Smooth muscle cell (in vitro differentiated cells): ENCODE measurements around the gene CSF1. TPM values are rescaled to one million over a fixed set of nuclear protein-coding genes. Genes with fewer than 3 reads are reported as not detected.

ENCODE experiments used
- DNase-seq: peaks from one replicate; lab custom pipeline; 2025; ENCODE audit not compliant: unreplicated experiment; lab: John Stamatoyannopoulos, UW
- H2AFZ ChIP-seq: fragments of 200-600 bp; sonication (generic); 2 replicates; pipeline ENCODE4 v1.6.0; 2016; ENCODE audit warnings: antibody characterized with exemption, low read depth, mild to moderate bottlenecking
- H3F3A ChIP-seq: fragments of 200-600 bp; sonication (generic); 2 replicates; pipeline ENCODE4 v1.6.0; 2017; ENCODE audit warnings: antibody characterized with exemption, low read depth
- H3K27ac ChIP-seq: fragments of 200-600 bp; sonication (generic); 2 replicates; pipeline ENCODE4 v1.5.1; 2016; ENCODE audit warnings: low read depth, mild to moderate bottlenecking
- H3K27me3 ChIP-seq: fragments of 200-600 bp; sonication (generic); 2 replicates; pipeline ENCODE4 v1.6.1; 2016; ENCODE audit warnings: low read depth, mild to moderate bottlenecking
- H3K36me3 ChIP-seq: fragments of 200-600 bp; sonication (generic); 2 replicates; pipeline ENCODE4 v1.5.1; 2016; ENCODE audit warnings: low read depth
- H3K4me1 ChIP-seq: fragments of 200-600 bp; sonication (generic); 2 replicates; pipeline ENCODE4 v1.5.1; 2016; ENCODE audit warnings: low read depth
- H3K4me2 ChIP-seq: fragments of 200-600 bp; sonication (generic); 2 replicates; pipeline ENCODE4 v1.6.0; 2016; ENCODE audit warnings: mild to moderate bottlenecking
- H3K4me3 ChIP-seq: fragments of 200-600 bp; sonication (generic); 2 replicates; pipeline ENCODE4 v1.5.1; 2016; ENCODE audit warnings: mild to moderate bottlenecking
- H3K79me2 ChIP-seq: fragments of 200-600 bp; sonication (generic); 2 replicates; pipeline ENCODE4 v1.6.0; 2016; ENCODE audit warnings: low read depth, mild to moderate bottlenecking
- H3K9ac ChIP-seq: fragments of 200-600 bp; sonication (generic); 2 replicates; pipeline ENCODE4 v1.6.0; 2016; ENCODE audit warnings: low read depth
- H3K9me3 ChIP-seq: fragments of 200-600 bp; sonication (generic); replicated peaks from 2 replicates; pipeline ENCODE4 v1.5.1; 2016; ENCODE audit warnings: low read depth
- H4K20me1 ChIP-seq: fragments of 200-600 bp; sonication (generic); 2 replicates; pipeline ENCODE4 v1.6.0; 2016; ENCODE audit warnings: low read depth
- CTCF ChIP-seq: fragments of 200-600 bp; sonication (generic); IDR thresholded peaks from 2 replicates; pipeline ENCODE4 v1.5.1; 2017; ENCODE audit warnings: borderline replicate concordance, mild to moderate bottlenecking, antibody characterized with exemption; ENCODE audit not compliant: insufficient read depth, poor library complexity, severe bottlenecking
- WGBS: methylation state at CpG from one replicate; pipeline ENCODE4 v1.1.7; 2016; ENCODE audit warnings: low lambda C conversion rate; 5-methylcytosine and 5-hydroxymethylcytosine counted together
- polyA plus RNA-seq: library from polyadenylated mRNA; unstranded; fragments of >200 nt; fragmentation: Nextera tagmentation; extraction: Ambion mirVana; gene quantifications from 2 replicates; pipeline ENCODE4 v1.2.1, GENCODE V29; 2016
- total RNA-seq: library from RNA; depleted of rRNA; stranded (reverse); fragments of >200 nt; gene quantifications from 2 replicates; pipeline ENCODE4 v1.2.3, GENCODE V29; 2014

Gene CSF1
- total and polyA plus RNA-seq, 2 experiments from 2014 or later = 22.4 to 30.9 TPM

- Histone ChIP-seq H3K4me2 (no peak overlapping the region), H3K4me3 (no peak overlapping the region), H3K4me1 (no peaks in the 10 kb centered on the region), H2AFZ (no peak overlapping the region), H4K20me1 (no peaks in the 10 kb centered on the region), H3K36me3 (no peaks in the 10 kb centered on the region), H3K9me3 (no peaks in the 10 kb centered on the region), H3K27ac (no peak overlapping the region), H3K27me3 (no peaks in the 10 kb centered on the region), H3F3A (no peaks in the 10 kb centered on the region), H3K9ac (no peak overlapping the region), H3K79me2 (no peaks in the 10 kb centered on the region)
- TF ChIP-seq CTCF = no peak
- WGBS = 88% methylated on average over 12 of the region's 12 CpGs
- no peak for DNase-seq
Observed at GRCh38 chr1:109977657-109978378, 67.2 kb downstream of the CSF1 start.

- Histone ChIP-seq H3K4me1 (no peaks in the 10 kb centered on the region), H3K9ac (no peak overlapping the region), H2AFZ (no peak overlapping the region), H3K36me3 (no peaks in the 10 kb centered on the region), H3K9me3 (no peaks in the 10 kb centered on the region), H3K79me2 (no peaks in the 10 kb centered on the region), H3K27me3 (no peaks in the 10 kb centered on the region), H4K20me1 (no peaks in the 10 kb centered on the region), H3F3A (peaks cover 6% of the 10 kb centered on the region), H3K4me3 (no peak overlapping the region), H3K27ac (no peak overlapping the region), H3K4me2 (no peak overlapping the region)
- 84% methylated on average over 9 of the region's 9 CpGs for WGBS
- no peak for TF ChIP-seq CTCF
- no peak for DNase-seq
Observed at GRCh38 chr1:109978761-109979488, 68.3 kb downstream of the CSF1 start.

GRCh38 chr1:109979489-109980091, 68.9 kb downstream of the CSF1 start:
- Histone ChIP-seq H3K9me3 (no peaks in the 10 kb centered on the region), H3K4me1 (no peaks in the 10 kb centered on the region), H3K79me2 (no peaks in the 10 kb centered on the region), H3F3A (peaks cover 8% of the 10 kb centered on the region), H4K20me1 (no peaks in the 10 kb centered on the region), H3K27ac (no peak overlapping the region), H3K9ac (no peak overlapping the region), H3K27me3 (no peaks in the 10 kb centered on the region), H3K36me3 (no peaks in the 10 kb centered on the region), H3K4me2 (no peak overlapping the region), H2AFZ (no peak overlapping the region), H3K4me3 (no peak overlapping the region)
- no peak for TF ChIP-seq CTCF
- no peak for DNase-seq
- WGBS = 48% methylated on average over 5 of the region's 5 CpGs

Other genes with a start within 250 kb of the CSF1 start
- gene GSTM2, start 242.8 kb upstream of the CSF1 start, total RNA-seq = 29.2 and 30.3 TPM in 2 replicates
- gene GSTM2, start 242.8 kb upstream of the CSF1 start, polyA plus RNA-seq = 41.2 and 43.8 TPM in 2 replicates
- 15.9 and 20.9 TPM in 2 replicates for gene GSTM1, start 223.0 kb upstream of the CSF1 start, total RNA-seq
- 31.4 and 46.3 TPM in 2 replicates for gene GSTM1, start 223.0 kb upstream of the CSF1 start, polyA plus RNA-seq
- gene GSTM5, start 198.6 kb upstream of the CSF1 start, total RNA-seq = not detected in 2 replicates
- 0.17 and 0.87 TPM in 2 replicates for gene GSTM5, start 198.6 kb upstream of the CSF1 start, polyA plus RNA-seq
- gene GSTM3, start 169.8 kb upstream of the CSF1 start, total RNA-seq = 117 and 153 TPM in 2 replicates
- 211 and 218 TPM in 2 replicates for gene GSTM3, start 169.8 kb upstream of the CSF1 start, polyA plus RNA-seq
- not detected in 2 replicates for gene EPS8L3, start 146.9 kb upstream of the CSF1 start, total RNA-seq
- gene EPS8L3, start 146.9 kb upstream of the CSF1 start, polyA plus RNA-seq = not detected in 2 replicates
- gene AHCYL1, start 73.9 kb downstream of the CSF1 start, total RNA-seq = 77.3 and 79.5 TPM in 2 replicates
- 115 and 144 TPM in 2 replicates for gene AHCYL1, start 73.9 kb downstream of the CSF1 start, polyA plus RNA-seq
- 26.2 and 31.2 TPM in 2 replicates for gene STRIP1, start 123.8 kb downstream of the CSF1 start, total RNA-seq
- gene STRIP1, start 123.8 kb downstream of the CSF1 start, polyA plus RNA-seq = 22.5 and 26.0 TPM in 2 replicates
- not detected in 2 replicates for gene ALX3, start 159.8 kb downstream of the CSF1 start, total RNA-seq
- not detected in 2 replicates for gene ALX3, start 159.8 kb downstream of the CSF1 start, polyA plus RNA-seq
- not detected in 2 replicates for gene UBL4B, start 201.6 kb downstream of the CSF1 start, total RNA-seq
- not detected in 2 replicates for gene UBL4B, start 201.6 kb downstream of the CSF1 start, polyA plus RNA-seq
- gene SLC6A17, start 239.6 kb downstream of the CSF1 start, total RNA-seq = 4.0 and 5.6 TPM in 2 replicates
- gene SLC6A17, start 239.6 kb downstream of the CSF1 start, polyA plus RNA-seq = 3.2 and 4.2 TPM in 2 replicates